OCI-M2 (cell line): ENCODE measurements around the gene NSD1.
"Not testable (repeated sequence)": the region's sequence is repeated elsewhere in the genome, so short reads cannot be mapped to it uniquely, and the experiment has no call there.

Experiments
- DNase-seq: peaks from one replicate; lab custom pipeline; 2025; ENCODE audit not compliant: unreplicated experiment; lab: John Stamatoyannopoulos, UW

NSD1 gene

DNA sequence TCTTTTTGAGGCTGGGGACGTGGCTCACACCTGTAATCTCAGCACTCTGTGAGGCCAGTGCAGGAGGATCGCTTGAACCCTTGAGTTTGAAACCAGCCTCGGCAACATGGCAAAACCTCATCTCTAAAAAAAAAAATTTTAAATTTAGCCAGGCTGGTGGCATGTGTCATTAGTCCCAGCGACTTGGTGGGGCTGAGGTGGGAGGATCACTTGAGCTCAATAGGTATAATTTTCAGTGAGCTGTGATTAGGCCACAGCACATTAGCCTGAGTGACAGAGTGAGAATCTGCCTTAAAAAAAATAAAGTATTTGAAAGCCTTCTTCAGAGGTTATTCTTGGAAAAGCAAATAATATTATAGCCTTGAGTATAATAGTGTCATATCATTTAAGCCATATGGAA is 41.8 kb downstream of the NSD1 start:
- DNase-seq = no peak

GRCh38 chr5:177176175-177176711 is 42.7 kb downstream of the NSD1 start:
- no peak for DNase-seq

- not testable (repeated sequence) for DNase-seq
Measured at GRCh38 chr5:177177847-177178437, 44.4 kb downstream of the NSD1 start.

GRCh38 chr5:177178733-177179304 is 45.2 kb downstream of the NSD1 start:
- no peak for DNase-seq

DNA sequence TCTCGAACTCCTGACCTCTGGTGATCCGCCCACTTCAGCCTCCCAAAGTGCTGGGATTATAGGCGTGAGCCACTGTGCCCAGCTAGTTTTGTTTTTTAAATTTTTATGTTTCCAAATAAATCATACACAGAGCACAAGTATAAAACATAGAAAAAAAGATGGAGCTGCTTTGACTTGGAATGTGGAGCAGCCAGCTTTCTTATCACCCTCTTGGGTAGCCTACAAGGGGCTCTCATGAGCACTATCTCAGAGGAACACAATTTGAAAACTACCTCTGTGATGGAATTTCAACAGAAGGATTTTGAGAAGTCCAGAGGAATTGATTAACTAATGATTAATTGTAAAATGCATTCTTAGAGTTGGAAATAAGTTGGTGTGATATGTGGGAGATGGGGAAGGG is 45.9 kb downstream of the NSD1 start:
- DNase-seq = no peak

GRCh38 chr5:177183142-177183541 is 49.6 kb downstream of the NSD1 start:
- DNase-seq = no peak

DNA sequence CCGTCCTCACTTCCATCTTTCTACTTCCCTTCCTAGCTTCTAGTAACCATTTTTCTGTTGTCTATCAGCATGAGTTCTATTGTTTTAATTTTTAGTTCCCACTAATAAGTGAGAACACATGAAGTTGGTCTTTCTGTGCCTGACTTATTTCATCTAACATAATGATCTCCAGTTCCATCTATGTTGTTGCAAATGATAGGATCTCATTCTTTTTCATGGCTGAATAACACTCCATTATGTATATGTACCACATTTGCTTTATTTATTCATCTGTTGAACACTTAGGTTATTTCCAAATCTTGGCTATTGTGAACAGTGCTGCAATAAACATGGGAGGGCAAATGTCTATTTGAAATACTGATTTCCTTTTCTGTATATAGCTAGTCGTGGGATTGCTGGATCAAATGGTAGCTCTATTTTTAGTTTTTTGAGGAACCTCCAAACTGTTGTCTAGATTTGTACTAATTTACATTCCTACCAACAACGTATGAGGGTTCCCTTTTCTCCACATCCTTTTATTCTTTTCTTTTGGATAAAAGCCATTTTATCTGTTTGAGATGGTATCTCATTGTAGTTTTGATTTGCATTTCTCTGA is 50.3 kb downstream of the NSD1 start:
- DNase-seq = no peak

- no peak for DNase-seq
Measured at GRCh38 chr5:177185993-177186392, 52.4 kb downstream of the NSD1 start.

DNA sequence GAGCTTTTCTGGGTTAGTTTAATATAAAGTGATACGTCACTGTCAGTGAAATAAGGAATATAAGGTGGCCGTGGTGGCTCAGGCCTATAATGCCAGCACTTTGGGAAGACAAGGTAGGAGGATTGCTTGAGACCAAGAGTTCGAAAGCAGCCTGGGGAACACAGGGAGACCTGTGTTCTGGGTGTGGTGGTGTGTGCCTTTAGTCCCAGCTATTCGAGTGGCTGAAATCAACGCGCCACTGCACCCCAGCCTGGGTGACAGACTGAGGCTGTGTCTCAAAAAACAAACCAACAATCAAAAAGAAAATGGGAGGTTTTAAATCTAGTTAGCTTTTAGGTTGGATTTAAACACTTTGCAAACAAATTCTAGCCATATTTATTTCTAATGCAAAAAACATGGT is 53.1 kb downstream of the NSD1 start:
- DNase-seq = no peak

DNA sequence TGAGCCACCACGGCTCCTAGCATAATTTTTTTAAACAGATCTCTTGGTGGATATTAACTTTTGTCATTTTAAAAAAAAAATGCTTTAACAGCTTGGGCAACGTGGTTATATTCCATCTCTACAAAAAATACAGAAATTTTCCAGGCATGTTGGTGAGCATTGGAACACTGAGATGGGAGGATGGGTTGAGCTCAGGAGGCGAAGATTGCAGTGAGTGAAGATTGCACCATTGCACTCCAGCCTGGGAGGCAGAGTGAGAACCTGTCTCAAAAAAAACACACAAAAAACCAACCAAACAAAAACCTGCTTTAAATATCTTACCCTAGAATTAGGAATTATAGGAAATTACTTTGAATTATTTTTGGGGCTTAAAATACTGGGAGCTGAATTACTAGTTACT is 55.2 kb downstream of the NSD1 start:
- no peak for DNase-seq

- no peak for DNase-seq
Measured at GRCh38 chr5:177189416-177189815, 55.8 kb downstream of the NSD1 start.

DNA sequence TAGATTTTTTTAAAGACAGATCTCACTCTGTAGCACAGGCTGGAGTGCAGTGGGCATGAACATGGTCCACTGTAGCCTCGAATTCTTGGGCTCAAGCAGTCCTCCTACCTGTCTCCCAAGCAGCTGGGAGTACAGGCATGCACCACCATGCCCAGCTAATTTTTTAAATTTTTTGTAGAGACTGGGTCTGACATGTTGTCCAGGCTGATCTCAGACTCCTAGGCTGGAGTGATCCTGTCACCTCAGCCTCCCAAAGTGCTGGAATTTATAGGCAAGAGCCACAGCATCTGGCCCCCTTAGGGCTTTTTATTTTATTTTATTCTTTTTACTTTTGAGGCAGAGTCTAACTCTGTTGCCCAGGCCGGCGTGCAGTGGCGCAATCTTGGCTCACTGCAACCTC is 56.4 kb downstream of the NSD1 start:
- no peak for DNase-seq

DNA sequence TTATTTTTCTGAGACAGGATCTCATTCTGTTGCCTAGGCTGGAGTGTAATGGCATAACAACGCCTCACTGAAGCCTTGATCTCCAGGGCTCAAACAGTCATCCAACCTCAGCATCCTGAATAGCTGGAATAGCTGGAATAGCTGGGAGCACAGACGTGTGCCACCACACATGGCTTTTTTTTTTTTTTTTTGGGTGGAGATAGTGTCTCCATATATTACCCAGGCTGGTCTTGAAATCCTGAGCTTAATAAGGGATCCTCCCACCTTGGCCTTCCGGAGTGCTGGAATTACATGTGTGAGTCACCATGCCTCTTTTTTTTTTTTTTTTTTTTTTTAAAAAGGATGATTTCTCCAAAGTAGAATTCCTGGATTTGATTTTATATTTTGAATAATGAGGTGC is 60.7 kb downstream of the NSD1 start:
- DNase-seq = no peak

DNA sequence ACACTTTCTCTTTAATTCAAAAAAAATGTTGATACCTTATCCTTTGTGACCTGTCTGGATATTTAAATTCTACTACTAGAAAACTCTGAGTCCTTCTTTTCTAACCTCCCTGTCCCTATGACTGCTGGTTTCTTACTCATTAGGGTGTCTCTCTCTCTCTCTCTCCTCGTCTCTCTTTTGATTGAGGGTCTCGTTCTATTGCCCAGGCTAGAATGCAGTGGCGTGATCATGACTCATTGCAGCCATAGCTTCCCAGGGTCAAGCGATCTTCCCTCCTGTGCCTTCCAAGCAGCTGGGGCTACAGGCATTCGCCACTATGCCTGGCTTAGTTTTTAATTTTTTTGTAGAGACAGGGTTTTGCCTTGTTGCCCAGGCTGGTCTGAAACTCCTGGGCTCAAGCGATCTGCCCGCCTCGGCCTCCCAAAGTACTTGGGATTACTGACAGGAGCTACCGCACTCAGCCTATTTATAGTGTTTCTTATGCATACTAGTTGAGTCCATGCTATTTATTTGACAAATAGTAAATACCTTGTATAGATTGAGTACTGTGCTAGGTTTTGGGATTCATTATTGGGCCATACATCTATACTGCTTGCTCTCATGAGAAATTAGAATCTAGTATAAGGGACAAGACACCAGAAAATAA is 61.9 kb downstream of the NSD1 start:
- DNase-seq = no peak

DNA sequence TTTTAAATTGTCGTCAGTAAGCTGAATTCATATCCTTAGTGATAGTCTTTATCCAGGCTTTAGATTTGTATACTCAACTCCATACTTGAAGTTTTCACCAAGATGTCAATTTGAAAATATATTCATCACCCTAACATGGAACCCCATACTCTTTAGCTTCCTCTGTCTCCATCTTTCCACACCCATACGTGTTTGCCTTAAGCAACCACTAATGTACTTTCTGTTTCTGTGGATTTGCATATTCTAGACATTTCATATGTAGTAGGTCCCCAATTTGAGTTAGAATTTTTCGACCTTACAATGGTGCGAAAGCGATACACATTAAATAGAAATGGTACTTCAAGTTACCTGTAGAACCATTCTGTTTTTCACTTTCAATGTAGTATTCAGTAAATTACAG is 65.2 kb downstream of the NSD1 start:
- DNase-seq = no peak

DNA sequence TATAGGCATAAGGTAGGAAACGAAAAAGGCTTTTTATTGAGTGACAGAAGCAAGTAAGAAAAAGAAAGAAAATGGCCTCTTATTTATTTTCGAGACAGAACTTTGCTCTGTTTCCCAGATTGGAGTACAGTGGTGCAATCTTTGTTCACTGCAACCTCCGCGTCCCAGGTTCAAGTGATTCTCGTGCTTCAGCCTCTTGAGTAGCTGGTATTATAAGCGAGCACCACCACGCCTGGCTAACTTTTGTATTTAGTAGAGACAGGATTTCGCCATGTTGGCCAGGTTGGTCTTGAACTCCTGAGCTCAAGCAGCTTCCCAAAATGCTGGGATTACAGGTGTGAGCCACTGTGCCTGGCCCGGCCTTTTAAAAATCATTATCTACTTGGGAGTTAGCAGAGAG is 70.7 kb downstream of the NSD1 start:
- DNase-seq = no peak

DNA sequence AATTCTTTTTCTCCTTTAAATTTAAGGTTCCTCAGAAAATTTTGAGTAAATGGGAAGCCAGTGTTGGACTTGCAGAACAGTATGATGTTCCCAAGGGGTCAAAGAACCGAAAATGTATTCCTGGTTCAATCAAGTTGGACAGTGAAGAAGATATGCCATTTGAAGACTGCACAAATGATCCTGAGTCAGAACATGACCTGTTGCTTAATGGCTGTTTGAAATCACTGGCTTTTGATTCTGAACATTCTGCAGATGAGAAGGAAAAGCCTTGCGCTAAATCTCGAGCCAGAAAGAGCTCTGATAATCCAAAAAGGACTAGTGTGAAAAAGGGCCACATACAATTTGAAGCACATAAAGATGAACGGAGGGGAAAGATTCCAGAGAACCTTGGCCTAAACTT is 76.0 kb downstream of the NSD1 start:
- DNase-seq = no peak

GRCh38 chr5:177212242-177212641 is 78.7 kb downstream of the NSD1 start:
- no peak for DNase-seq

DNA sequence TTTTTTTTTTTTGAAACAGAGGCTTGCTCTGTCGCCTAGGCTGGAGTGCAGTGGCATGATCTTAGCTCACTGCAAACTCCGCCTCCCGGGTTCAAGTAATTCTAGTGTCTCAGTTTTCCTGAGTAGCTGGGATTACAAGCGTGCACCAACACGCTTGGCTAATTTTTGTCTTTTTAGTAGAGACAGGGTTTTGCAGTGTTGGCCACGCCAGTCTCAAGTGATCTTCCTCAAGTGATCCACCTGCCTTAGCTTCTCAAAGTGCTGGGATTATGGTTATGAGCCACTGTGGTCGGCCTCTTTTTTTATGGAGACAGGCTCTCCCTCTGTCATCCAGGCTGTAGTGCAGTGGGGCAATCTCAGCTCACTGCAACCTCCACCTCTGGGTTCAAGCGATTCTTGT is 87.0 kb downstream of the NSD1 start:
- no peak for DNase-seq

GRCh38 chr5:177222269-177222668 is 88.7 kb downstream of the NSD1 start:
- no peak for DNase-seq

DNA sequence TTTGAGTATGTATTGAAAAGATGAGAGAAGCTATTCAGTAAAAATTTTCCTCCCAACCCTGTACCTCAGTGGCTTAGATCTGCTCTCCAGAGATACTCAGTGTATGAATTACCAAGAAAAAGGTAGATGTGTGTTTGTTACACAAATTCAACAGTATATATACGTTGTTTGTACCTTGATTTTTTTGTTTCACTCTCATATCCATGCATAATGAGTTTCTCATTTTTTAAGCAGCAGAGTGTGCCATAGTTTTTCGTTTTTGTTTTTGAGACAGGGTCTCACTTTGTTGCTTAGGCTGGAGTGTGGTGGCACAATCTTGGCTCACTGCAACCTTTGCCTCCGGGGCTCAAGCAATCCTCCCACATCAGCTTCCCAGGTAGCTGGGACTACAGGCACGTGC is 92.2 kb downstream of the NSD1 start:
- DNase-seq = no peak

GRCh38 chr5:177226860-177227259 is 93.3 kb downstream of the NSD1 start:
- no peak for DNase-seq
